Subcutaneous abdominal adipose tissue (tissue), 5 donors: ENCODE measurements around the gene AKTIP.

Experiments used
- H3K27ac ChIP-seq: one replicate; pipeline ENCODE4 v1.7.0; 2013; ENCODE audit warnings: low read depth, mild to moderate bottlenecking, inconsistent platforms, low read length, moderate library complexity
- H3K27me3 ChIP-seq, 5 donors: one replicate each; pipeline ENCODE4 v1.7.0; 2013; ENCODE audit warnings: low read length in 5 of 5, inconsistent platforms in 1 of 5; ENCODE audit not compliant: control insufficient read depth in 5 of 5, insufficient read depth in 4 of 5
- H3K36me3 ChIP-seq, 5 donors: one replicate each; pipeline ENCODE4 v1.7.0; 2013; ENCODE audit warnings: low read length in 5 of 5; ENCODE audit not compliant: control insufficient read depth in 5 of 5, insufficient read depth in 5 of 5
- H3K4me1 ChIP-seq, 5 donors: one replicate each; pipeline ENCODE4 v1.7.0; 2013; ENCODE audit warnings: low read length in 5 of 5, mild to moderate bottlenecking in 3 of 5, moderate library complexity in 1 of 5; ENCODE audit not compliant: control insufficient read depth in 5 of 5, insufficient read depth in 5 of 5
- H3K4me3 ChIP-seq, 5 donors: one replicate each; pipeline ENCODE4 v1.7.0; 2013; ENCODE audit warnings: low read length in 5 of 5, low read depth in 1 of 5
- H3K9ac ChIP-seq, 5 donors: one replicate each; pipeline ENCODE4 v1.7.0; 2013; ENCODE audit warnings: low read length in 5 of 5, mild to moderate bottlenecking in 4 of 5, moderate library complexity in 3 of 5
- H3K9me3 ChIP-seq, 5 donors: one replicate each; pipeline ENCODE4 v1.7.0; 2013; ENCODE audit warnings: low read length in 5 of 5; ENCODE audit not compliant: control insufficient read depth in 5 of 5
- donor health status: healthy.
- donor health status: healthy.
- donor health status: healthy.
- donor health status: healthy.
- donor health status: healthy.

The AKTIP gene

GRCh38 chr16:53506254-53506653 is 3.2 kb upstream of the AKTIP start:
- Histone ChIP-seq H3K4me3 (no peak overlapping the region), H3K27me3 (no peaks in the 10 kb centered on the region), H3K36me3 (no peaks in the 10 kb centered on the region), H3K9ac (no peak overlapping the region), H3K9me3 (no peaks in the 10 kb centered on the region), H3K4me1 (peaks cover 7 to 62% (median 39%) of the 10 kb centered on the region in 5 donors), H3K27ac (no peak overlapping the region)

GRCh38 chr16:53504665-53505064 is 1.7 kb upstream of the AKTIP start:
- H3K27ac ChIP-seq: peak overlapping the region; percentile 93
- H3K9me3 ChIP-seq: no peaks in the 10 kb centered on the region
- no peaks in the 10 kb centered on the region for H3K36me3 ChIP-seq
- peak overlapping the region in 3 of 5 donors; percentile 9 to 74 (median 71) for H3K9ac ChIP-seq
- H3K4me1 ChIP-seq: peaks cover 12 to 52% (median 40%) of the 10 kb centered on the region in 5 donors
- H3K27me3 ChIP-seq: no peaks in the 10 kb centered on the region
- H3K4me3 ChIP-seq: peak overlapping the region; percentile 22 to 76 (median 67)

GRCh38 chr16:53503991-53504663 is 1.1 kb upstream of the AKTIP start:
- peak overlapping the region; percentile 93 for H3K27ac ChIP-seq
- peaks cover 12 to 47% (median 40%) of the 10 kb centered on the region in 5 donors for H3K4me1 ChIP-seq
- no peaks in the 10 kb centered on the region for H3K27me3 ChIP-seq
- peak overlapping the region; percentile 59 to 76 (median 68) for H3K4me3 ChIP-seq
- no peaks in the 10 kb centered on the region for H3K9me3 ChIP-seq
- H3K36me3 ChIP-seq: peaks cover 0 to 2% (median under 1%) of the 10 kb centered on the region in 5 donors
- H3K9ac ChIP-seq: peak overlapping the region; percentile 43 to 74 (median 71)

- Histone ChIP-seq H3K9ac (peak overlapping the region in 3 of 5 donors; percentile 57 to 71 (median 69)), H3K27ac (peak overlapping the region; percentile 93), H3K27me3 (no peaks in the 10 kb centered on the region), H3K4me3 (peak overlapping the region; percentile 59 to 91 (median 68)), H3K36me3 (peaks cover under 1 to 9% (median 8%) of the 10 kb centered on the region in 5 donors), H3K4me1 (peaks cover 12 to 45% (median 38%) of the 10 kb centered on the region in 5 donors), H3K9me3 (no peaks in the 10 kb centered on the region)
Observed at GRCh38 chr16:53503270-53503923, 388 bp upstream of the AKTIP start.

- peak overlapping the region in 4 of 5 donors; percentile 2 to 91 (median 54) for H3K4me3 ChIP-seq
- no peaks in the 10 kb centered on the region for H3K9me3 ChIP-seq
- H3K4me1 ChIP-seq: peaks cover 12 to 45% (median 38%) of the 10 kb centered on the region in 5 donors
- peak overlapping the region in 4 of 5 donors; percentile 4 to 52 (median 31) for H3K9ac ChIP-seq
- H3K36me3 ChIP-seq: peaks cover 8 to 29% (median 22%) of the 10 kb centered on the region in 5 donors
- peak overlapping the region; percentile 20 for H3K27ac ChIP-seq
- H3K27me3 ChIP-seq: no peaks in the 10 kb centered on the region
Observed at GRCh38 chr16:53501216-53501859, 1.7 kb downstream of the AKTIP start.

GRCh38 chr16:53498984-53499383 is 4.0 kb downstream of the AKTIP start:
- H3K36me3 ChIP-seq: peaks cover 18 to 53% (median 43%) of the 10 kb centered on the region in 5 donors
- H3K27me3 ChIP-seq: no peaks in the 10 kb centered on the region
- no peak overlapping the region for H3K9ac ChIP-seq
- H3K4me1 ChIP-seq: peaks cover 12 to 28% (median 25%) of the 10 kb centered on the region in 5 donors
- H3K27ac ChIP-seq: no peak overlapping the region
- H3K9me3 ChIP-seq: no peaks in the 10 kb centered on the region
- H3K4me3 ChIP-seq: no peak overlapping the region

- Histone ChIP-seq H3K4me3 (no peak overlapping the region), H3K9me3 (no peaks in the 10 kb centered on the region), H3K36me3 (peaks cover 42 to 81% (median 70%) of the 10 kb centered on the region in 5 donors), H3K4me1 (no peaks in the 10 kb centered on the region), H3K9ac (no peak overlapping the region), H3K27me3 (no peaks in the 10 kb centered on the region), H3K27ac (no peak overlapping the region)
Observed at GRCh38 chr16:53495325-53495724, 7.7 kb downstream of the AKTIP start.

GRCh38 chr16:53494636-53495035 is 8.4 kb downstream of the AKTIP start:
- H3K27ac ChIP-seq: no peak overlapping the region
- peaks cover 48 to 87% (median 76%) of the 10 kb centered on the region in 5 donors for H3K36me3 ChIP-seq
- no peak overlapping the region for H3K9ac ChIP-seq

GRCh38 chr16:53492503-53492902 is 10.5 kb downstream of the AKTIP start:
- H3K27me3 ChIP-seq: no peaks in the 10 kb centered on the region
- H3K36me3 ChIP-seq: peaks cover 56 to 88% (median 70%) of the 10 kb centered on the region in 5 donors
- no peak overlapping the region for H3K27ac ChIP-seq
- no peak overlapping the region for H3K4me3 ChIP-seq
- H3K9ac ChIP-seq: no peak overlapping the region
- no peaks in the 10 kb centered on the region for H3K4me1 ChIP-seq
- H3K9me3 ChIP-seq: no peaks in the 10 kb centered on the region

More at GRCh38 chr16:53494636-53495035, 8.4 kb downstream of the AKTIP start:
- H3K4me1 ChIP-seq: no peaks in the 10 kb centered on the region
- no peaks in the 10 kb centered on the region for H3K27me3 ChIP-seq
- no peaks in the 10 kb centered on the region for H3K9me3 ChIP-seq
- H3K4me3 ChIP-seq: no peak overlapping the region

GRCh38 chr16:53489755-53490154 is 13.3 kb downstream of the AKTIP start:
- Histone ChIP-seq H3K4me1 (no peaks in the 10 kb centered on the region), H3K9ac (no peak overlapping the region), H3K4me3 (no peak overlapping the region), H3K36me3 (peaks cover 47 to 78% (median 66%) of the 10 kb centered on the region in 5 donors), H3K27me3 (no peaks in the 10 kb centered on the region), H3K27ac (no peak overlapping the region), H3K9me3 (peaks cover 0 to 5% (median 0%) of the 10 kb centered on the region in 5 donors)
